Liver (tissue), 9 donors: Measurements from ENCODE around the gene STX16. TPM values are rescaled to one million over a fixed set of nuclear protein-coding genes. Genes with fewer than 3 reads are reported as not detected.

ENCODE experiments used
- DNase-seq: peaks from one replicate; pipeline ENCODE4 v3.0.0-alpha.2; 2017; ENCODE audit warnings: low spot score
- H3K27ac ChIP-seq, 2 donors: one replicate each; pipeline ENCODE4 v1.7.0; 2013; ENCODE audit warnings: inconsistent platforms in 2 of 2, low read length in 2 of 2, control low read depth in 1 of 2, low read depth in 1 of 2, mild to moderate bottlenecking in 1 of 2
- H3K27me3 ChIP-seq, 4 donors: one replicate each; pipeline versions ENCODE4 v1.6.1 to v1.7.0; 2013; ENCODE audit warnings: low read length in 3 of 4, inconsistent platforms in 1 of 4, mild to moderate bottlenecking in 1 of 4, moderate library complexity in 1 of 4; ENCODE audit not compliant: control insufficient read depth in 4 of 4, insufficient read depth in 4 of 4
- H3K36me3 ChIP-seq, 4 donors: one replicate each; pipeline versions ENCODE4 v1.6.1 to v1.7.0; 2013; ENCODE audit warnings: low read length in 3 of 4, mild to moderate bottlenecking in 3 of 4, low read depth in 1 of 4, moderate library complexity in 1 of 4; ENCODE audit not compliant: control insufficient read depth in 4 of 4, insufficient read depth in 3 of 4
- H3K4me1 ChIP-seq, 4 donors: one replicate each; pipeline versions ENCODE4 v1.6.1 to v1.7.0; 2013; ENCODE audit warnings: low read length in 3 of 4, mild to moderate bottlenecking in 3 of 4, moderate library complexity in 1 of 4; ENCODE audit not compliant: control insufficient read depth in 4 of 4, insufficient read depth in 4 of 4
- H3K4me3 ChIP-seq, 3 donors: one replicate each; pipeline versions ENCODE4 v1.6.1 to v1.7.0; 2013; ENCODE audit warnings: low read length in 3 of 3, control low read depth in 1 of 3, low read depth in 1 of 3, mild to moderate bottlenecking in 1 of 3
- H3K9ac ChIP-seq, 2 donors: one replicate each; pipeline ENCODE4 v1.7.0; 2013; ENCODE audit warnings: low read length in 2 of 2, mild to moderate bottlenecking in 2 of 2, moderate library complexity in 2 of 2, control low read depth in 1 of 2, low read depth in 1 of 2
- H3K9me3 ChIP-seq, 4 donors: one replicate each; pipeline versions ENCODE4 v1.6.1 to v1.7.0; 2013; ENCODE audit warnings: low read length in 3 of 4; ENCODE audit not compliant: control insufficient read depth in 4 of 4
- EGR1 ChIP-seq, 2 donors: IDR thresholded peaks; 2 replicates each; pipeline ENCODE4 v1.6.1; 2016 to 2018; ENCODE audit warnings: antibody characterized with exemption in 2 of 2, low read depth in 2 of 2
- FOXA1 ChIP-seq: IDR thresholded peaks from 2 replicates; pipeline ENCODE4 v1.6.1; 2016; ENCODE audit warnings: antibody characterized with exemption
- FOXA2 ChIP-seq: IDR thresholded peaks from 2 replicates; pipeline ENCODE4 v1.6.1; 2016; ENCODE audit warnings: antibody characterized with exemption
- GABPA ChIP-seq, 2 donors: IDR thresholded peaks in 1 of 2; conservative IDR thresholded peaks in 1 of 2; 2 replicates each; pipeline ENCODE4 v1.6.1; 2016; ENCODE audit warnings: antibody characterized with exemption in 2 of 2, mild to moderate bottlenecking in 1 of 2, moderate library complexity in 1 of 2
- HNF4A ChIP-seq, 2 donors: conservative IDR thresholded peaks; 2 replicates each; pipeline ENCODE4 v1.6.1; 2016; ENCODE audit warnings: antibody characterized with exemption in 2 of 2, mild to moderate bottlenecking in 2 of 2
- HNF4G ChIP-seq: IDR thresholded peaks from 2 replicates; pipeline ENCODE4 v1.6.1; 2016; ENCODE audit warnings: antibody characterized with exemption
- RAD21 ChIP-seq, 2 donors: IDR thresholded peaks; 2 replicates each; pipeline ENCODE4 v1.6.1; 2016; ENCODE audit warnings: antibody characterized with exemption in 2 of 2, mild to moderate bottlenecking in 2 of 2
- RXRA ChIP-seq, 2 donors: IDR thresholded peaks; 2 replicates each; pipeline ENCODE4 v1.6.1; 2017 to 2018; ENCODE audit warnings: antibody characterized with exemption in 2 of 2, mild to moderate bottlenecking in 1 of 2
- SP1 ChIP-seq: IDR thresholded peaks from 2 replicates; pipeline ENCODE4 v1.6.1; 2018; ENCODE audit warnings: antibody characterized with exemption, mild to moderate bottlenecking
- TAF1 ChIP-seq: conservative IDR thresholded peaks from 2 replicates; pipeline ENCODE4 v1.6.1; 2016; ENCODE audit warnings: antibody characterized with exemption, mild to moderate bottlenecking
- YY1 ChIP-seq: IDR thresholded peaks from 2 replicates; pipeline ENCODE4 v1.6.1; 2016; ENCODE audit warnings: antibody characterized with exemption, mild to moderate bottlenecking
- WGBS: extraction: QIAGEN DNeasy Blood & Tissue Kit; methylation state at CpG from one replicate; pipeline ENCODE4 v1.1.7; 2013; 5-methylcytosine and 5-hydroxymethylcytosine counted together
- polyA plus RNA-seq, 2 donors: library from polyadenylated mRNA; stranded (reverse) in 1 of 2; unstranded in 1 of 2; fragments of 200-250 nt in 1 of 2; fragments of >200 nt in 1 of 2; fragmentation: Nextera tagmentation in 1 of 2; extraction: Ambion mirVana in 1 of 2; gene quantifications; one replicate each; pipeline versions ENCODE4 v1.2.1 to v1.2.3, GENCODE V29; 2013 to 2015
- total RNA-seq, 2 donors: library from RNA; depleted of rRNA; stranded (reverse); fragments of >200 nt; gene quantifications; one replicate each; pipeline ENCODE4 v1.2.3, GENCODE V29; 2014
- TF ChIP-seq, protein P1 (sequence below): IDR thresholded peaks from 2 replicates; pipeline ENCODE4 v1.6.1; 2016; ENCODE audit warnings: antibody characterized with exemption
- TF ChIP-seq, protein P2 (sequence below): IDR thresholded peaks from 2 replicates; pipeline ENCODE4 v1.6.1; 2016; ENCODE audit warnings: antibody characterized with exemption, mild to moderate bottlenecking
- TF ChIP-seq, protein P3 (sequence below): IDR thresholded peaks from 2 replicates; pipeline ENCODE4 v1.6.1; 2016; ENCODE audit warnings: antibody characterized with exemption
- TF ChIP-seq, protein P4 (sequence below): fragments of 150-350 bp; IDR thresholded peaks from 2 replicates; pipeline ENCODE4 v1.5.1; 2017; ENCODE audit warnings: improper control_type of control experiment, low read depth, low read length; ENCODE audit not compliant: missing input control
- TF ChIP-seq, protein P5 (sequence below): IDR thresholded peaks from 2 replicates; pipeline ENCODE4 v1.6.1; 2016; ENCODE audit warnings: antibody characterized with exemption
- donor health status: healthy.
- donor health status: healthy.
- donor health status: healthy.
- donor health status: healthy.
- donor health status: healthy.

Gene STX16
- total and polyA plus RNA-seq, 4 donors, result 8.5 to 32.5 (median 16.6) TPM

DNA sequence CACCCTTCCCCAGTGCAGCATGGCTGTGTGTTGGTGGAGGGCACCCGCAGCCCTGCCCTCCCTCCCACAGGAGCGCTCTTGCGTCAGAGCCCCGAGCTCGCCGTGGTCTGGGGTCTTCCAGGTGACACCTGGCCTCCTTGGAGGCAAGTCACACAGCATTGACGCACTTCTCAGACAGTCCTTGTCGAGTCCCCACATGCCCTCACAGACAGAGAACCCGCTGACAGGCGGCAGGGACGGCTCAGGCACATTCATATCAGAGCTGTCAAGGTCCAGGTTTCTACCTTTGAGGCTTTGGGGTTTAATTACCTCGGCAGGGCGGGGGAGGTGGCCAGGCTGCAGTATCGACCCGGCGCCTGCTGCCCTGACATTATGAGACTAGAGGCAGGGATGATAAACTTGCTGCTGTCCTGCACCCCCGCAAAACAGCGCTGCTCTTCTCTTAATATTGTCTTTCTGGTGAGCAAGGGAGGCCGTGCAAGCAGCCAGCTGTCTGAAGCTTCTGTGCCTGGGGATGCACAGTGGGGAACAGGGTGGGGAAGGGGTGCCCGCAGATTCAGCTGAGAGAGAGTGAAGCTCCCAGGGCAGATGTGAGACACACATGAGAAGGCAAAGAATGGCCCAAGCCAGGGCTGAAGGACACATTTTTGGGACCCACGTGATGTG lies 46.3 kb downstream of the STX16 start:
- no peaks in the 10 kb centered on the region for H3K27me3 ChIP-seq
- no peak overlapping the region for H3K4me3 ChIP-seq
- TF ChIP-seq RAD21 (IDR thresholded peaks at IDR 0.05) (no peak), TAF1 (no peak), RXRA (IDR thresholded peaks at IDR 0.05) (no peak), YY1 (no peak), EGR1 (IDR thresholded peaks at IDR 0.05; ENCODE audit: low read depth in 2 of 2) (no peak), HNF4G (no peak), FOXA2 (no peak), GABPA (IDR thresholded peaks at IDR 0.05 in 1 of 2, conservative IDR thresholded peaks at IDR 0.05 in 1 of 2) (no peak), HNF4A (conservative IDR thresholded peaks at IDR 0.05) (no peak), FOXA1 (no peak), SP1 (no peak)
- TF ChIP-seq, protein P1, sequence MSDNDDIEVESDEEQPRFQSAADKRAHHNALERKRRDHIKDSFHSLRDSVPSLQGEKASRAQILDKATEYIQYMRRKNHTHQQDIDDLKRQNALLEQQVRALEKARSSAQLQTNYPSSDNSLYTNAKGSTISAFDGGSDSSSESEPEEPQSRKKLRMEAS, result no peak
- TF ChIP-seq, protein P2, sequence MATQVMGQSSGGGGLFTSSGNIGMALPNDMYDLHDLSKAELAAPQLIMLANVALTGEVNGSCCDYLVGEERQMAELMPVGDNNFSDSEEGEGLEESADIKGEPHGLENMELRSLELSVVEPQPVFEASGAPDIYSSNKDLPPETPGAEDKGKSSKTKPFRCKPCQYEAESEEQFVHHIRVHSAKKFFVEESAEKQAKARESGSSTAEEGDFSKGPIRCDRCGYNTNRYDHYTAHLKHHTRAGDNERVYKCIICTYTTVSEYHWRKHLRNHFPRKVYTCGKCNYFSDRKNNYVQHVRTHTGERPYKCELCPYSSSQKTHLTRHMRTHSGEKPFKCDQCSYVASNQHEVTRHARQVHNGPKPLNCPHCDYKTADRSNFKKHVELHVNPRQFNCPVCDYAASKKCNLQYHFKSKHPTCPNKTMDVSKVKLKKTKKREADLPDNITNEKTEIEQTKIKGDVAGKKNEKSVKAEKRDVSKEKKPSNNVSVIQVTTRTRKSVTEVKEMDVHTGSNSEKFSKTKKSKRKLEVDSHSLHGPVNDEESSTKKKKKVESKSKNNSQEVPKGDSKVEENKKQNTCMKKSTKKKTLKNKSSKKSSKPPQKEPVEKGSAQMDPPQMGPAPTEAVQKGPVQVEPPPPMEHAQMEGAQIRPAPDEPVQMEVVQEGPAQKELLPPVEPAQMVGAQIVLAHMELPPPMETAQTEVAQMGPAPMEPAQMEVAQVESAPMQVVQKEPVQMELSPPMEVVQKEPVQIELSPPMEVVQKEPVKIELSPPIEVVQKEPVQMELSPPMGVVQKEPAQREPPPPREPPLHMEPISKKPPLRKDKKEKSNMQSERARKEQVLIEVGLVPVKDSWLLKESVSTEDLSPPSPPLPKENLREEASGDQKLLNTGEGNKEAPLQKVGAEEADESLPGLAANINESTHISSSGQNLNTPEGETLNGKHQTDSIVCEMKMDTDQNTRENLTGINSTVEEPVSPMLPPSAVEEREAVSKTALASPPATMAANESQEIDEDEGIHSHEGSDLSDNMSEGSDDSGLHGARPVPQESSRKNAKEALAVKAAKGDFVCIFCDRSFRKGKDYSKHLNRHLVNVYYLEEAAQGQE, result no peak
- TF ChIP-seq, protein P3, sequence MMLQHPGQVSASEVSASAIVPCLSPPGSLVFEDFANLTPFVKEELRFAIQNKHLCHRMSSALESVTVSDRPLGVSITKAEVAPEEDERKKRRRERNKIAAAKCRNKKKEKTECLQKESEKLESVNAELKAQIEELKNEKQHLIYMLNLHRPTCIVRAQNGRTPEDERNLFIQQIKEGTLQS, result no peak
- TF ChIP-seq, protein P4, sequence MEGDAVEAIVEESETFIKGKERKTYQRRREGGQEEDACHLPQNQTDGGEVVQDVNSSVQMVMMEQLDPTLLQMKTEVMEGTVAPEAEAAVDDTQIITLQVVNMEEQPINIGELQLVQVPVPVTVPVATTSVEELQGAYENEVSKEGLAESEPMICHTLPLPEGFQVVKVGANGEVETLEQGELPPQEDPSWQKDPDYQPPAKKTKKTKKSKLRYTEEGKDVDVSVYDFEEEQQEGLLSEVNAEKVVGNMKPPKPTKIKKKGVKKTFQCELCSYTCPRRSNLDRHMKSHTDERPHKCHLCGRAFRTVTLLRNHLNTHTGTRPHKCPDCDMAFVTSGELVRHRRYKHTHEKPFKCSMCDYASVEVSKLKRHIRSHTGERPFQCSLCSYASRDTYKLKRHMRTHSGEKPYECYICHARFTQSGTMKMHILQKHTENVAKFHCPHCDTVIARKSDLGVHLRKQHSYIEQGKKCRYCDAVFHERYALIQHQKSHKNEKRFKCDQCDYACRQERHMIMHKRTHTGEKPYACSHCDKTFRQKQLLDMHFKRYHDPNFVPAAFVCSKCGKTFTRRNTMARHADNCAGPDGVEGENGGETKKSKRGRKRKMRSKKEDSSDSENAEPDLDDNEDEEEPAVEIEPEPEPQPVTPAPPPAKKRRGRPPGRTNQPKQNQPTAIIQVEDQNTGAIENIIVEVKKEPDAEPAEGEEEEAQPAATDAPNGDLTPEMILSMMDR, result no peak
- TF ChIP-seq, protein P5, sequence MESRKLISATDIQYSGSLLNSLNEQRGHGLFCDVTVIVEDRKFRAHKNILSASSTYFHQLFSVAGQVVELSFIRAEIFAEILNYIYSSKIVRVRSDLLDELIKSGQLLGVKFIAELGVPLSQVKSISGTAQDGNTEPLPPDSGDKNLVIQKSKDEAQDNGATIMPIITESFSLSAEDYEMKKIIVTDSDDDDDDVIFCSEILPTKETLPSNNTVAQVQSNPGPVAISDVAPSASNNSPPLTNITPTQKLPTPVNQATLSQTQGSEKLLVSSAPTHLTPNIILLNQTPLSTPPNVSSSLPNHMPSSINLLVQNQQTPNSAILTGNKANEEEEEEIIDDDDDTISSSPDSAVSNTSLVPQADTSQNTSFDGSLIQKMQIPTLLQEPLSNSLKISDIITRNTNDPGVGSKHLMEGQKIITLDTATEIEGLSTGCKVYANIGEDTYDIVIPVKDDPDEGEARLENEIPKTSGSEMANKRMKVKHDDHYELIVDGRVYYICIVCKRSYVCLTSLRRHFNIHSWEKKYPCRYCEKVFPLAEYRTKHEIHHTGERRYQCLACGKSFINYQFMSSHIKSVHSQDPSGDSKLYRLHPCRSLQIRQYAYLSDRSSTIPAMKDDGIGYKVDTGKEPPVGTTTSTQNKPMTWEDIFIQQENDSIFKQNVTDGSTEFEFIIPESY, result no peak
- DNase-seq, result no peak
- H3K36me3 ChIP-seq, result peaks cover 2 to 57% (median 18%) of the 10 kb centered on the region in 4 donors
- H3K9me3 ChIP-seq, result no peaks in the 10 kb centered on the region
- WGBS, result 91% methylated on average over 21 of the region's 21 CpGs
- no peak overlapping the region for H3K27ac ChIP-seq
- H3K9ac ChIP-seq, result no peak overlapping the region
- H3K4me1 ChIP-seq, result peaks cover 5 to 15% (median 10%) of the 10 kb centered on the region in 4 donors
